Measurements from ENCODE around the gene MRPL44. TPM values are rescaled to one million over a fixed set of nuclear protein-coding genes. Genes with fewer than 3 reads are reported as not detected.
A peak's percentile ranks its signal among the peaks of the same experiment; 100 is the strongest.

MRPL44 gene
- total RNA-seq, 2 experiments from 2014 or later = 51.0 to 53.0 TPM

GRCh38 chr2:223945755-223946154, 11.5 kb upstream of the MRPL44 start:
- peak overlapping the region; percentile 89 for H3K27ac Mint-ChIP-seq
- H3K36me3 Mint-ChIP-seq = peaks cover 13% of the 10 kb centered on the region
- DNase-seq = no peak
- peaks cover 6% of the 10 kb centered on the region for H3K9me3 Mint-ChIP-seq
- H3K27me3 Mint-ChIP-seq = no peaks in the 10 kb centered on the region
- H3K4me1 Mint-ChIP-seq = peaks cover 54% of the 10 kb centered on the region
- H3K4me3 Mint-ChIP-seq = peak overlapping the region; percentile 93

- Mint-ChIP-seq H3K36me3 (peaks cover 5% of the 10 kb centered on the region), H3K27ac (peak overlapping the region; percentile 80), H3K4me1 (peaks cover 54% of the 10 kb centered on the region), H3K9me3 (peaks cover 2% of the 10 kb centered on the region), H3K4me3 (no peak overlapping the region), H3K27me3 (no peaks in the 10 kb centered on the region)
- no peak for DNase-seq
These were observed 9.5 kb upstream of the MRPL44 start for GRCh38 chr2:223947711-223948205.

GRCh38 chr2:223949241-223949840, 7.9 kb upstream of the MRPL44 start:
- H3K4me3 Mint-ChIP-seq = peak overlapping the region; percentile 10
- no peaks in the 10 kb centered on the region for H3K27me3 Mint-ChIP-seq
- no peak for DNase-seq

GRCh38 chr2:223950448-223951347, 6.6 kb upstream of the MRPL44 start:
- Mint-ChIP-seq H3K4me1 (peaks cover 63% of the 10 kb centered on the region), H3K27ac (peak overlapping the region; percentile 91), H3K27me3 (no peaks in the 10 kb centered on the region), H3K4me3 (no peak overlapping the region), H3K36me3 (no peaks in the 10 kb centered on the region), H3K9me3 (peaks cover 2% of the 10 kb centered on the region)
- DNase-seq = no peak

More at GRCh38 chr2:223949241-223949840, 7.9 kb upstream of the MRPL44 start:
- peaks cover 55% of the 10 kb centered on the region for H3K4me1 Mint-ChIP-seq
- H3K36me3 Mint-ChIP-seq = no peaks in the 10 kb centered on the region
- peaks cover 2% of the 10 kb centered on the region for H3K9me3 Mint-ChIP-seq
- H3K27ac Mint-ChIP-seq = peak overlapping the region; percentile 91

- Mint-ChIP-seq H3K4me1 (peaks cover 65% of the 10 kb centered on the region), H3K36me3 (no peaks in the 10 kb centered on the region), H3K9me3 (peaks cover 2% of the 10 kb centered on the region), H3K27ac (peak overlapping the region; percentile 40), H3K4me3 (no peak overlapping the region), H3K27me3 (no peaks in the 10 kb centered on the region)
- DNase-seq = no peak
These were observed 4.8 kb upstream of the MRPL44 start for GRCh38 chr2:223952280-223952968.

GRCh38 chr2:223954401-223954800, 2.9 kb upstream of the MRPL44 start:
- no peak for DNase-seq
- Mint-ChIP-seq H3K4me1 (peaks cover 62% of the 10 kb centered on the region), H3K4me3 (no peak overlapping the region), H3K36me3 (peaks cover under 1% of the 10 kb centered on the region), H3K27me3 (no peaks in the 10 kb centered on the region), H3K9me3 (no peaks in the 10 kb centered on the region), H3K27ac (no peak overlapping the region)

GRCh38 chr2:223956300-223956699, 963 bp upstream of the MRPL44 start:
- Mint-ChIP-seq H3K36me3 (peaks cover 18% of the 10 kb centered on the region), H3K4me3 (peak overlapping the region; percentile 22), H3K27me3 (no peaks in the 10 kb centered on the region), H3K9me3 (no peaks in the 10 kb centered on the region), H3K4me1 (peaks cover 67% of the 10 kb centered on the region), H3K27ac (peak overlapping the region; percentile 65)
- DNase-seq = peak; percentile 22

GRCh38 chr2:223959688-223960087, 2.4 kb downstream of the MRPL44 start:
- Mint-ChIP-seq H3K9me3 (no peaks in the 10 kb centered on the region), H3K27me3 (no peaks in the 10 kb centered on the region), H3K27ac (peak overlapping the region; percentile 29), H3K4me3 (peak overlapping the region; percentile 50), H3K4me1 (peaks cover 63% of the 10 kb centered on the region), H3K36me3 (peaks cover 29% of the 10 kb centered on the region)
- no peak for DNase-seq

GRCh38 chr2:223967981-223968380, 10.7 kb downstream of the MRPL44 start:
- no peak overlapping the region for H3K27ac Mint-ChIP-seq
- H3K4me3 Mint-ChIP-seq = no peak overlapping the region
- peaks cover 16% of the 10 kb centered on the region for H3K4me1 Mint-ChIP-seq
- H3K9me3 Mint-ChIP-seq = no peaks in the 10 kb centered on the region
- H3K36me3 Mint-ChIP-seq = peaks cover 8% of the 10 kb centered on the region
- no peak for DNase-seq
- no peaks in the 10 kb centered on the region for H3K27me3 Mint-ChIP-seq

- DNase-seq = no peak
- peaks cover 13% of the 10 kb centered on the region for H3K4me1 Mint-ChIP-seq
- H3K4me3 Mint-ChIP-seq = no peak overlapping the region
- peaks cover 6% of the 10 kb centered on the region for H3K36me3 Mint-ChIP-seq
- no peaks in the 10 kb centered on the region for H3K27me3 Mint-ChIP-seq
- H3K27ac Mint-ChIP-seq = no peak overlapping the region
- no peaks in the 10 kb centered on the region for H3K9me3 Mint-ChIP-seq
These were observed 12.1 kb downstream of the MRPL44 start for GRCh38 chr2:223969315-223969714.

- no peak overlapping the region for H3K4me3 Mint-ChIP-seq
- no peak overlapping the region for H3K27ac Mint-ChIP-seq
- no peaks in the 10 kb centered on the region for H3K9me3 Mint-ChIP-seq
- H3K4me1 Mint-ChIP-seq = peaks cover 13% of the 10 kb centered on the region
- H3K36me3 Mint-ChIP-seq = peaks cover 6% of the 10 kb centered on the region
- no peak for DNase-seq
- H3K27me3 Mint-ChIP-seq = no peaks in the 10 kb centered on the region
These were observed 12.6 kb downstream of the MRPL44 start for GRCh38 chr2:223969856-223970255.

- Mint-ChIP-seq H3K27me3 (no peaks in the 10 kb centered on the region), H3K27ac (no peak overlapping the region)
These were observed 13.3 kb downstream of the MRPL44 start for GRCh38 chr2:223970343-223971128.

GRCh38 chr2:223971731-223972130, 14.5 kb downstream of the MRPL44 start:
- Mint-ChIP-seq H3K4me3 (no peak overlapping the region), H3K27ac (no peak overlapping the region), H3K9me3 (no peaks in the 10 kb centered on the region)

More at GRCh38 chr2:223970343-223971128, 13.3 kb downstream of the MRPL44 start:
- Mint-ChIP-seq H3K4me1 (peaks cover 13% of the 10 kb centered on the region), H3K9me3 (no peaks in the 10 kb centered on the region), H3K4me3 (no peak overlapping the region), H3K36me3 (peaks cover 6% of the 10 kb centered on the region)
- peak; percentile 21 for DNase-seq

GRCh38 chr2:223972656-223973102, 15.4 kb downstream of the MRPL44 start:
- H3K36me3 Mint-ChIP-seq = no peaks in the 10 kb centered on the region

More at GRCh38 chr2:223971731-223972130, 14.5 kb downstream of the MRPL44 start:
- no peaks in the 10 kb centered on the region for H3K27me3 Mint-ChIP-seq
- DNase-seq = no peak
- peaks cover 9% of the 10 kb centered on the region for H3K4me1 Mint-ChIP-seq
- H3K36me3 Mint-ChIP-seq = peaks cover 1% of the 10 kb centered on the region

More at GRCh38 chr2:223972656-223973102, 15.4 kb downstream of the MRPL44 start:
- peaks cover 7% of the 10 kb centered on the region for H3K4me1 Mint-ChIP-seq
- no peak overlapping the region for H3K27ac Mint-ChIP-seq
- H3K27me3 Mint-ChIP-seq = no peaks in the 10 kb centered on the region
- H3K9me3 Mint-ChIP-seq = no peaks in the 10 kb centered on the region
- no peak overlapping the region for H3K4me3 Mint-ChIP-seq
- DNase-seq = no peak
